ENCODE data around the gene APBA2.

Gene APBA2

GRCh38 chr15:29034593-29035335, 149.0 kb downstream of the APBA2 start:
- FAIRE-seq (no peak), DNase-seq (ENCODE audit: insufficient read length, low spot score) (no peak)
- no peak for TF ChIP-seq CTCF (IDR thresholded peaks at IDR 0.05; ENCODE audit: insufficient read depth, missing control alignments)

- DNase-seq (ENCODE audit: insufficient read length, low spot score) (no peak), FAIRE-seq (no peak)
- no peak for TF ChIP-seq CTCF (IDR thresholded peaks at IDR 0.05; ENCODE audit: insufficient read depth, missing control alignments)
Observed at GRCh38 chr15:29035336-29036285, 149.8 kb downstream of the APBA2 start.

GRCh38 chr15:29037997-29038705, 152.4 kb downstream of the APBA2 start:
- no peak for TF ChIP-seq CTCF (IDR thresholded peaks at IDR 0.05; ENCODE audit: insufficient read depth, missing control alignments)
- no peak for DNase-seq (ENCODE audit: insufficient read length, low spot score)
- no peak for FAIRE-seq

- no peak for FAIRE-seq
- TF ChIP-seq CTCF (IDR thresholded peaks at IDR 0.05; ENCODE audit: insufficient read depth, missing control alignments) = no peak
- DNase-seq (ENCODE audit: insufficient read length, low spot score) = no peak
Observed at GRCh38 chr15:29039466-29040369, 153.9 kb downstream of the APBA2 start.

GRCh38 chr15:29040370-29040751, 154.6 kb downstream of the APBA2 start:
- DNase-seq (ENCODE audit: insufficient read length, low spot score) (no peak), FAIRE-seq (peak; percentile 48)
- TF ChIP-seq CTCF (IDR thresholded peaks at IDR 0.05; ENCODE audit: insufficient read depth, missing control alignments) = no peak

- DNase-seq (ENCODE audit: insufficient read length, low spot score) = no peak
- TF ChIP-seq CTCF (IDR thresholded peaks at IDR 0.05; ENCODE audit: insufficient read depth, missing control alignments) = no peak
- no peak for FAIRE-seq
Observed at GRCh38 chr15:29043736-29044502, 158.1 kb downstream of the APBA2 start.
